Right atrium auricular region (tissue), 2 donors: ENCODE results near the gene CATSPER3. TPM values are rescaled to one million over a fixed set of nuclear protein-coding genes. Genes with fewer than 3 reads are reported as not detected.
"Not testable (repeated sequence)": the region's sequence is repeated elsewhere in the genome, so short reads cannot be mapped to it uniquely, and the experiment has no call there.

Source experiments
- DNase-seq: peaks from one replicate; pipeline ENCODE4 v3.0.0-alpha.2; 2019; ENCODE audit warnings: low spot score
- H3K27ac ChIP-seq, 2 donors: fragments of 200-600 bp; sonication (generic); 1 replicate in 1 of 2; 2 replicates in 1 of 2; pipeline ENCODE4 v1.5.1; 2016 to 2019
- H3K27me3 ChIP-seq, 2 donors: fragments of 200-600 bp; sonication (generic); one replicate each; pipeline versions ENCODE4 v1.5.1 to v1.6.0; 2017 to 2019
- H3K36me3 ChIP-seq: fragments of 200-600 bp; sonication (generic); one replicate; pipeline ENCODE4 v1.5.1; 2016
- H3K4me1 ChIP-seq, 2 donors: fragments of 200-600 bp; sonication (generic); one replicate each; pipeline versions ENCODE4 v1.5.1 to v1.6.0; 2017 to 2019
- H3K4me3 ChIP-seq, 2 donors: fragments of 200-600 bp; sonication (generic); 1 replicate in 1 of 2; 2 replicates in 1 of 2; pipeline ENCODE4 v1.5.1; 2017 to 2019; ENCODE audit warnings: mild to moderate bottlenecking in 1 of 2, moderate library complexity in 1 of 2
- H3K9me3 ChIP-seq, 2 donors: fragments of 200-600 bp; sonication (generic); one replicate each; pipeline ENCODE4 v1.5.1; 2019
- CTCF ChIP-seq, 2 donors: fragments of 200-600 bp; sonication (generic); IDR thresholded peaks; one replicate each; pipeline ENCODE4 v1.5.1; 2019; ENCODE audit warnings: antibody characterized with exemption in 2 of 2
- total RNA-seq, 2 donors: library from RNA; depleted of rRNA; stranded (reverse); fragments of >200 nt; gene quantifications; one replicate each; pipeline ENCODE4 v1.1.0, GENCODE V29; 2016

Gene CATSPER3
- total RNA-seq, 2 donors from 2014 or later: 0.39 to 0.44 TPM

DNA sequence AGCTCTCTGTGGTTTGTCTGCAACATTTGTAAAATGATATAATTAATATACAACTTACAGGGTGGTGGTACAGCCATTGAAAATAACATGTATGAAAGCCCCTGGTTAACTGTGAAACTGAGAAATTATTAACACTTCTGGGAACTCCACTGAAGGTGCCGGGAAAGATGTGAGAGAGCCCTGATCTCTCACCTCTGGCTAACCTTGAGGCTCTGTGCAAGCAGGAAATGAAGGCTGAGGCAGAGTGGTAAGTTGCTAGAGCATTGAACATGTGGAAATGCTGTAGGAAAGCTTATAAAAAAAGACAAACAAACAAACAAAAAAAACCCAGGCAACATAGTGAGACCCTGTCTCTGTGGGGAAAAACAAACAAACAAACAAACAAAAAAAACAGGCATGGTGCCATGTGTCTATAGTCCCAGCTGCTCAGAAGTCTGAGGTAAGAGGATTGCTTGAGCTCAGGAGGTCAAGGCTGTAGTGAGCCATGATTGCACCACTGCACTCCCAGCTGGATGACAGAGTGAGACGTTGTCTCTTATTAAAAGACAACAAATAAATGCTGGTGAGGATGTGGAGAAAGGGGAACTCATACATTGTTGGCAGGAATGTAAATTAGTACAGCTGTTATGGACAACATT is 7.5 kb downstream of the CATSPER3 start:
- Histone ChIP-seq H3K27ac (no peak overlapping the region), H3K9me3 (peaks cover 0 to 33% of the 10 kb centered on the region in 2 donors), H3K4me3 (no peak overlapping the region), H3K36me3 (no peaks in the 10 kb centered on the region), H3K27me3 (no peaks in the 10 kb centered on the region), H3K4me1 (no peaks in the 10 kb centered on the region)
- no peak for DNase-seq
- TF ChIP-seq CTCF (IDR thresholded peaks at IDR 0.05): no peak

GRCh38 chr5:134975843-134976242 is 8.1 kb downstream of the CATSPER3 start:
- no peak for DNase-seq
- no peak overlapping the region for H3K4me3 ChIP-seq
- no peak overlapping the region for H3K27ac ChIP-seq
- H3K9me3 ChIP-seq: peaks cover 0 to 35% of the 10 kb centered on the region in 2 donors
- no peaks in the 10 kb centered on the region for H3K27me3 ChIP-seq
- H3K4me1 ChIP-seq: no peaks in the 10 kb centered on the region
- TF ChIP-seq CTCF (IDR thresholded peaks at IDR 0.05): no peak
- H3K36me3 ChIP-seq: no peaks in the 10 kb centered on the region

DNA sequence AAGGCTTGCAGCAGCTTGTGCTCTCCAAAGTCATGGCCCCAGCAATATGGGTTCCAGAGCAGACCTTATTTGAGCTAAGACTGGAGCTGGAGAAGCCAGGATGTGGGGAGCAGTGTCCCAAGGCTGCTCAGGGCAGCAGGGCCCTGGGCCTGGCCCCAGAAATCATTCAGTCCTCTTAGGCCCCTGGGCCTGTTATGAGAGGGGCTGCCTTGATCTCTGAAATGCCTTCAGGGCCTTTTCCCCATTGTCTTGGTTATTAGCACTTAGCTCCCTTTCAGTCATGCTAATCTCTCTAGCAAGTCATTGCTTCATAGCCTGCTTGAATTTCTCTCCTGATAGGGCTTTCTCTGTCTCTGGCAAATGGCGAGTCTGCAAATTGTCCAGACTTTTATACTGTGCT is 9.1 kb downstream of the CATSPER3 start:
- Histone ChIP-seq H3K4me1 (no peaks in the 10 kb centered on the region), H3K36me3 (no peaks in the 10 kb centered on the region), H3K9me3 (peaks cover 0 to 45% of the 10 kb centered on the region in 2 donors), H3K27ac (no peak overlapping the region), H3K4me3 (no peak overlapping the region), H3K27me3 (no peaks in the 10 kb centered on the region)
- no peak for DNase-seq
- TF ChIP-seq CTCF (IDR thresholded peaks at IDR 0.05): no peak

GRCh38 chr5:134979416-134979815 is 11.7 kb downstream of the CATSPER3 start:
- Histone ChIP-seq H3K4me1 (no peaks in the 10 kb centered on the region), H3K9me3 (peaks cover 0 to 62% of the 10 kb centered on the region in 2 donors), H3K4me3 (no peak overlapping the region), H3K36me3 (no peaks in the 10 kb centered on the region), H3K27me3 (no peaks in the 10 kb centered on the region), H3K27ac (no peak overlapping the region)
- DNase-seq: no peak
- no peak for TF ChIP-seq CTCF (IDR thresholded peaks at IDR 0.05)

DNA sequence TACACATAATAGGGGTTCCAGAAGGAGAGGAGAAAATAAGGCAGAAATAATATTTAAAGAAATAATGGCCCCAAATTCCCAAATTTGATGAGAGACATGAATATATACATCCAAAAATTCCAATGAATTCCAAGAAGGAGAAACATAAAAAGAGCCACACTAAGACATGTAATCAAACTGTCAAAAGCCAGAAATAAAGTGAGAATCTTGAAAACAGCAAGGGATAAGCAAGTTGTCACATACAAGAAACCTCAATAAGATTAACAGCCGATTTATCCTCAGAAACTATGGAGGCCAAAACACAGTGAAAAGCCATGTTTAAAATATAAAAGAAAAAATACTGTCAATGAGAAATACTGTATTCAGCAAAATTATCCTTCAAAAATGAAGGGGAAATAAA is 14.5 kb downstream of the CATSPER3 start:
- Histone ChIP-seq H3K27ac (no peak overlapping the region), H3K36me3 (no peaks in the 10 kb centered on the region), H3K4me1 (no peaks in the 10 kb centered on the region), H3K4me3 (no peak overlapping the region), H3K9me3 (peaks cover 0 to 54% of the 10 kb centered on the region in 2 donors), H3K27me3 (no peaks in the 10 kb centered on the region)
- no peak for TF ChIP-seq CTCF (IDR thresholded peaks at IDR 0.05)
- DNase-seq: no peak

DNA sequence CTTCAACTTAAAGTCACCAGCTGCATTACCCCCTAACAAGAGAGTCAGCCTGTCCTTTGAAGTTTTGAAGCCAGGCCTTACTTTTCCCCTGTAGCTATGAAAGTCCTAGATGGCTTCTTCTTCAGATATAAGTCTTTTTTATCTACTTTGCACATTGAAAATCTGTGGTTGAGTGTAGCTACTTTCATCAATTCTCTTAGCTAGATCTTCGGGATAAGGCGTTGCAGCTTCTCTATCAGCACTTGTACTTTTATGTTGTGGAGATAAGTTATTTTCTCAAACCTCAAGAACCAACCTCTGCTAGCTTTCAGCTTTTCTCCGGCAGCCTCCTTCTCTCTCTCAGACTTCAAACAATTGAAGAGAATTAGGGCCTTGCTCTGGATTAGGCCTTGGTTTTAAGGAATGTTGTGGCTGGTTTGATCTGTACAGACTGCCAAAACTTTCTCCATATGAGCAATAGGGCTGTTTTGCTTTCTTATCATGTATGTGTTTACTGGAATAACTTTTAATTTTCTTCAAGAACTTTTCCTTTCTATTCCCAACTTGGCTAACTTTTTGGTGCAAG is 21.6 kb downstream of the CATSPER3 start:
- DNase-seq: no peak
- Histone ChIP-seq H3K4me1 (no peaks in the 10 kb centered on the region), H3K4me3 (no peak overlapping the region), H3K9me3 (no peaks in the 10 kb centered on the region), H3K27me3 (no peaks in the 10 kb centered on the region), H3K27ac (no peak overlapping the region), H3K36me3 (no peaks in the 10 kb centered on the region)
- no peak for TF ChIP-seq CTCF (IDR thresholded peaks at IDR 0.05)

GRCh38 chr5:134990183-134990582 is 22.5 kb downstream of the CATSPER3 start:
- H3K9me3 ChIP-seq, H3K4me1 ChIP-seq, H3K4me3 ChIP-seq, H3K27ac ChIP-seq, H3K27me3 ChIP-seq, H3K36me3 ChIP-seq, DNase-seq: not testable (repeated sequence)
